ENCODE measurements around the gene USP27X.

DNA sequence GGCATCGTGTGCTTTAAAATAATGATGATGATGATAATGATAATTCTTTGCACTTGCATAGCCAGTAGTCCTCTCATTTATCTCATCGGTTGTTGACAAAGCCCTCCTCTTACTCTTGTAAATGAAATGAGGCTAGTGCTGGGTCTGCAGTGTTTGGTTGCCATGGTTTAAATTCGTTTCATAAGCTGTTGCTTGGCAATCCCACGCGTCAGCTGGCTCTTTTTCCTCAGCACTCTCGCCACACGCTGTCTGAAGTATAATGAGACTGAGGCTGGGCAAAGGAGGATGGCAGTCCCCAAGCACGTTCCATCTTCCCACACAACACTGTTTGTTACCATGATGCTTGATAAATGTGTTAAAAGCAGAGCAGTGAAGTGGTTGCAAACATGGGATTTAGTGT, 34.7 kb upstream of the USP27X start:
- TF ChIP-seq, protein P1, sequence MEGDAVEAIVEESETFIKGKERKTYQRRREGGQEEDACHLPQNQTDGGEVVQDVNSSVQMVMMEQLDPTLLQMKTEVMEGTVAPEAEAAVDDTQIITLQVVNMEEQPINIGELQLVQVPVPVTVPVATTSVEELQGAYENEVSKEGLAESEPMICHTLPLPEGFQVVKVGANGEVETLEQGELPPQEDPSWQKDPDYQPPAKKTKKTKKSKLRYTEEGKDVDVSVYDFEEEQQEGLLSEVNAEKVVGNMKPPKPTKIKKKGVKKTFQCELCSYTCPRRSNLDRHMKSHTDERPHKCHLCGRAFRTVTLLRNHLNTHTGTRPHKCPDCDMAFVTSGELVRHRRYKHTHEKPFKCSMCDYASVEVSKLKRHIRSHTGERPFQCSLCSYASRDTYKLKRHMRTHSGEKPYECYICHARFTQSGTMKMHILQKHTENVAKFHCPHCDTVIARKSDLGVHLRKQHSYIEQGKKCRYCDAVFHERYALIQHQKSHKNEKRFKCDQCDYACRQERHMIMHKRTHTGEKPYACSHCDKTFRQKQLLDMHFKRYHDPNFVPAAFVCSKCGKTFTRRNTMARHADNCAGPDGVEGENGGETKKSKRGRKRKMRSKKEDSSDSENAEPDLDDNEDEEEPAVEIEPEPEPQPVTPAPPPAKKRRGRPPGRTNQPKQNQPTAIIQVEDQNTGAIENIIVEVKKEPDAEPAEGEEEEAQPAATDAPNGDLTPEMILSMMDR (IDR thresholded peaks at IDR 0.05): no peak
- no peak for TF ChIP-seq POLR2A (IDR thresholded peaks at IDR 0.05)
- TF ChIP-seq EP300 (IDR thresholded peaks at IDR 0.05): no peak
- no peak for TF ChIP-seq POLR2AphosphoS5 (IDR thresholded peaks at IDR 0.05)
